NCI-H2107 treated with DMSO at 0.1 percent for 48 hours (cell line): ENCODE data around the gene CCDC24.

Experiments used
- DNase-seq: peaks from one replicate; lab custom pipeline; 2025; ENCODE audit not compliant: unreplicated experiment; lab: John Stamatoyannopoulos, UW

CCDC24 gene

DNA sequence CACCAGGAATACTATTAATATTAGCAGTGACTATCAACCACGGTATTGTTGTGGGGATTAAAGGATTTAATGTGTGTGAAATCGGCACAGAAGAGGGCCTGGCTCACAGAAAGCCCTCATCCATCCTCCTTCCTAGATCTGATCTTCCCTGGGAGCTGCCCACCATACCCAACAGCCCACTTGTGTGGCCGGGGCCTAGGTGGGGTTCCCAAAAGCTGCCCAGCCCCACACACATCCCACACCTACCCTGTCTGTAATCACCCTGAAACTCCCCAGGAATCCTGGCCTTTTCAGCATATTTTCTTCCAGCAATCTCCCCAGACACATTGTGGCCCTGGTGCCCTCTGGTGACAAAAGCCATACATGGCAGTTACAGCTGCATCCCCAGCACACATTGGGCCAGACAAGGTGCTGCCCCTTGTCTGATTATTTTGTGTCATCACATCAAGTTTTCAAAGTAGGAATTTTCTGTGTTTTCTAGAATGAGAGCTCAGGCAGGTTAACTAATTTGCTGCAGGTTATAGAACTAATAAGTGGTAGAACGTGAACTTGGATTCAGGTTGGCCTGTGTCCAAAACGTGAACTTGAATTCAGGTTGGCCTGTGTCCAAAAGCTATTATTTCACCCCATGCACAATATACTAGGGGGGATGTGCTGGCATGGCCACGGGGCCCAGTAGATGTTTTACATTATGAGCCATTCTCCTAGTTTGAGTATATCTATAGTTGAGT, 45.2 kb downstream of the CCDC24 start:
- DNase-seq = peak; percentile 57

DNA sequence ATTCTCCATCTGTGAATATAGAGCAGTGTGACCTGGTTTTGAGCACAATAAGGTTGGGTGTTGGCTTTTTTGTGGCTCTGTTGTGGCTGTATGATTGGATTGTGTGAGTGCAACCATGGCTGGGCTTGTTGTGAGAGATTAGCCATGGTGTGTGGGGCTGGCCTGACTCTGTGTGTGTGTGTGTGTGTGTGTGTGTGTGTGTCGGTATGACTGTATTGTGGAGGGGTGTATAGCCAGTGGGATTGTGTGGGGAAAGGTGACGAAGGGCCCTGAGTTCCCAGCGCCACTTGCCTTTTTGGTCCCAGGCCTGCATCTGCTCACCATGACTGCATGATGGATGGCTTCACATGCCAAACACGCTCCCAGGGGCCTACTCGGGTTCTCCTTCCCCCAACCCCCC, 45.8 kb downstream of the CCDC24 start:
- DNase-seq = no peak

DNA sequence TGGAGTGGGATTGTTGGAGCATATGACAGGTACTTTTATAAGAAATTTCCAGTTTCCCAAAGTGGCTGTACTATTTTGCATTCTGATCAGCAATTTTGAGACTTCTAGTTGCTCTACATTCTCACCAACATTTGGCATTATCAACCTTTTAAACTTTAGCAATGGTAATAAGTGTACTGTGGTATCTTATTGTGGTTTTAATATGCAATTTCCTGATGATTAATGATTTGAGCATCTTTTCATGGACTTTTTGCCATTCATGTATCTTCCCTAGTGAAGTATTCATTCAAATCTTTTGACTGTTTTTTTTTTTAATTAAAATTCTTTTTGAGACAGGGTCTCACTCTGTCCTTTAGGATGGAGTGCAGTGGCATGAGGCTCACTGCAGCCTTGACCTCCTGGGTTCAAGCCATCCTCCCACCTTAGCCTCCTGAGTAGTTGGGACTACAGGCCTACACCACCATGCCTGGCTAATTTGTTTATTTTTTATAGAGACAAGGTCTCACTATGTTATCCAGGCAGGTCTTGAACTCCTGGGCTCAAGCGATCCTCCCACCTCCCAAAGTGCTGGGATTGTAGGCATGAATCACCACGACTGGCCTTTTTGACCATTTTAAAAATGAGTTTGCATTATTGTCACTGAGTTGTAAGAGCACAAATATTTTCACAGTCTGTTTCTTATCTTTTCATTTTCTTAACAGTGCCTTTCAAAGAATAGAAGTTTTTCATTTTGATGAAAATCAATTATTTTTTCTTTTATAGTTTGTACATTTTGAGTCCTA, 47.7 kb downstream of the CCDC24 start:
- no peak for DNase-seq

DNA sequence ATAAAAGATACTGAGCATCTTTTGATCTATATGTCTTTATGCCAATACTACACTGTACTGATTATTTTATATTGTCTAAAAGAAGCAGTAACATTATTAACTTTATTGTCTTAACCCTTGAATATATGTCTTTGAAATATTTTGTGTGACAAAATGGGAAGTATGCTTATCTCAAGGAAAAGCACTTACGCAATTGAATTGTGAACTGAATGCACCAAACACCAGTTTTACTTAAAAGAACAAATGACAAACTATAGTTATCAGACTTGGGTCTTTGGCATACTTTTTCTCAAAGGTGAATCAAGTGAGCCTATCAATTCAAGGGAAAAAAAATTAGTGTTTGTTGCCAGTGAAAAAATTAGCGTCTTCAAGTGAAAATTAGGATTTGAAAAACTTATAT, 49.0 kb downstream of the CCDC24 start:
- no peak for DNase-seq

DNA sequence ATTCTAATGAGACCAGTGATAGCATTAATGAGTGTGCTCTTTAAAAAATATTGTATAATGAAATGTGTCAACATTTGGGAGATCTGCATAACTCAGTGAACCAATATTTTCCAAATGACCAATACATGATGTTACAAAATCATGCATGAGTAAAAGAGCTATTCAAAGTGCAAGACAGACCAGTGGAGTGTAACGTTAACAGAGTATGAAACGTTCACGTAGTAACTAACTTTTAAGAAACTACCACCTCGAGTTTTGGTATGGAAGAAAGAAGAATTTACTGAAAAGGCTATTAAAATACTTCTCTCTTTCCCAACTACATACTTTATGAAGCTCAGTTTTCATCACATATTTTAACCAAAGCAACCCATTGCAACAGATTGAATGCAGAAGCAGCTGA, 49.4 kb downstream of the CCDC24 start:
- DNase-seq = no peak

DNA sequence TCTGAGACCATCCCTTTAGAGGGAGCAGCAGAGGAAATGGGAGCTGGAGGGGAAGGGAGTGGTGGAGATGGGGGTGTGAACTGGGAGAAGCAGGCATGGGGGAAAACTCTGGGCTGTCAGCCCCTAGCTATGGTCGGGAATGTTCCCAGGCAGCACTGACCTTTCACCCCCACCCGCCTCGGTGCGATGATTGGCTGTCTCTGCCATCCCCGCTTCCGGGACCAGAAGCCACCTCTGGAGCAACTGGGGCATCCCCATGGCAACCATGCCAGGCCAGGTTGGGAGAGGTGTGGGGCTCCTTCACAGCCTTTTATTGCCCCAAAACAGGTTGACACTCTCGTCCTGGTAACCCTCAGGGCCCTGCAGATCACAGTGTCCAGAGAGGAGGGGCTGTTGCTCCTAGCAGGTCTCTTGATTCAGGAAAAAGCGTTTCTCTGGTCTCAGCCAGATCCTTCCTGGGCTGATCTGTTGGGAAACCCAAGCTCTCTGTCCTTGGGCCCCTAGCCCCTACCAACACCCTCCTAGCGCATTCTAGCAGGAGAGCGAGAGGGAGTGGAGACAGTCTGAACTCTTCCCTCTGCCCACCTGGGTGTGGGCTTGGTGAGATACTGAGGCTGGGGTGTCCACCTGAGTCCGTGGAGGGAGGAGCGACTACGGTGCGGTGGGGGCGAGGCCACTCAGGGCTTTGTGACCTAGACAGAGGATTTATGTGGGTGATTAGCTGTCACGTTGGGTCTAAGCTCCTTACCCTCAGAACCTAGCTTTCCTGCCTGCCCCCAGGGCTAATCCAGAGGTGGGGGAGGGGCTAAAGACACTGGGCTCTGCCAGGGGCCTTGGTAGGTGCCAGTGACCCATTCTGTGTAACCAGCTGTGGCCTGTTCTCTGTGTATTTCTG, 52.0 kb downstream of the CCDC24 start:
- DNase-seq = no peak

DNA sequence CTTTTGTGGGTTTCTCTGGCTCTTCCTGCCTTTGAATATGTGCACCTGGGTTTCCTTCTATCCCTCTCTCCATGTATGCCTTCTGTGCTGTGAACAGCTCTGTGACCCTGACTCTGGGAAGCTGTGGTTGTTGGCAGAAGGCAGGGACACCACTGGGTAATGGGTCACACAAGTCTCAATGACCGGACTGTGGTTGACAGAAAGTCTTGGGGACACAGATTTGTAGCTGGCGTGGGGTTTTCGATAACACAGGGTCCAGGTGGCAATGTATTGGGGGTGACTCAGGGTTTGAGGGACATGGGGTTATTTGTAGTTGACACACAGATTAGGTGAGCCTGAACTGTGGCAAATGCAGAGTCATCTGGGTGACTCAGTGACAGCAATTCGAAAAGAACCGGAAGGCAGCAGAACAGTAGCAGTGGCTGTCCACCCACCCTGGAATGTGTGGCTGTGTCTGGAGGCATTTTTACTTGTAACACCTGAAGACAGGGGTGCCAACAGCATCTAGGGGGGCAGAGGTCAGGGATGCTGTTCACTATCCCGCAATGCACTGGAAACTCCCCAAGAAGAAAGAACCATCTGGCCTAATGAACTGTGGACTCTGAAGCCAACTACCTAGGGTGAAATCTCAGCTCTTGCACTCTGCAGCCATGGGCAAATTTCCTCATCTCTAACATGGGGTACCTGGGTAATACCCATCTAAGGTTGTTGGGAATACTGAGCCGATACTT, 52.8 kb downstream of the CCDC24 start:
- no peak for DNase-seq

DNA sequence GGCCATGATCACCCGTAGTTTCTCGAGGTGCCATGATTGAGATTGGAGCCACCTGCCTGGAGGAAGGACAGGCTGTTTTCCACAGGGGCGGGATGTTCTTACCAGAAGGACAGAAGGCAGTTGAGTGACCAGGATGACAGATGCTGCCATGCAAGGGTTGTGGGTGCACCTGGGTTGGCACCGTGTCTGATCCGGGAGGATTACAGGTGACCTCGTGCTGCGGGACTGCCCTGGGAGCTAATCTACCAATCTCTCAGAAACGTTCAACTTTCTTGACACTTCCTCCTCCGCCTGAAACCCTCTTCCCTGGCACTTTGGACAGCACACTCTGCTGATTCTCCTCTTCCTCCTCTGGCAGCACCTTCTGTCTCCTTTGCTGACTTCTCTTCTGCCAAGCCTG, 53.7 kb downstream of the CCDC24 start:
- no peak for DNase-seq
